SH-SY5Y (cell line): Measurements from ENCODE around the gene P2RY14.

Source experiments
- GATA2 ChIP-seq: IDR thresholded peaks from 2 replicates; pipeline ENCODE4 v1.6.1; 2011; ENCODE audit warnings: mild to moderate bottlenecking, low read depth, low read length
- GATA3 ChIP-seq: IDR thresholded peaks from 2 replicates; pipeline ENCODE4 v1.6.1; 2011; ENCODE audit warnings: low read depth, mild to moderate bottlenecking, low read length, moderate library complexity

GRCh38 chr3:151285940-151286339 is 7.6 kb upstream of the P2RY14 start:
- TF ChIP-seq GATA2 = no peak
- TF ChIP-seq GATA3 = no peak
